ENCODE data around the gene IKZF2.

IKZF2 gene

GRCh38 chr2:213085538-213085937, 65.9 kb downstream of the IKZF2 start:
- Histone ChIP-seq H3K4me2 (no peak overlapping the region), H3K79me2 (ENCODE audit: insufficient read depth, low read depth) (no peaks in the 10 kb centered on the region)

DNA sequence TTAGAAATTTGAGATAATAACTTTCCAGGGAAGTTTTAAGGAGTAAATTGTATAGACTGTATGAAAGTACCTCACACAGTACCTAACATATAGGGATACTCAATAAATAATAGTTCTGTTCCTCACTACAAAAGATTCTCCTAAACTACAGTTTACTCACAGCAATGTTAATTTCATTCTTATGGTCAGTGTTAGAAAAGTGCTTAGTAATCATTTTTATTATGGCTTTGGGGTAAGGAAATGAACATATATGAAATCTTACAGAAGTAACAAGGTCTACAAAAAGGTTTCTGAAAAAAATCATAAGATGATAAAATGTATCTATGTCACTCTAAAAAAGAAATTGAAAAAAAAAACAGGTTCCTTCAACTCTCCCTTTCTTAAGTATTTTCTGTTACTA, 67.2 kb downstream of the IKZF2 start:
- Histone ChIP-seq H3K9ac (no peak overlapping the region), H4K20me1 (ENCODE audit: insufficient read depth) (no peaks in the 10 kb centered on the region), H3K4me3 (IDR thresholded peaks at IDR 0.05; ENCODE audit: insufficient read depth, low read depth, low read length) (no peak overlapping the region), H2AFZ (ENCODE audit: low read depth) (no peak overlapping the region), H3K36me3 (ENCODE audit: insufficient read depth) (no peaks in the 10 kb centered on the region), H3K27ac (no peak overlapping the region), H3K79me2 (ENCODE audit: insufficient read depth, low read depth) (no peaks in the 10 kb centered on the region), H3K27me3 (ENCODE audit: insufficient read depth, low read depth) (no peaks in the 10 kb centered on the region), H3K4me2 (no peak overlapping the region), H3K4me1 (ENCODE audit: low read depth, poor library complexity, severe bottlenecking) (no peaks in the 10 kb centered on the region)
- TF ChIP-seq, protein P1, sequence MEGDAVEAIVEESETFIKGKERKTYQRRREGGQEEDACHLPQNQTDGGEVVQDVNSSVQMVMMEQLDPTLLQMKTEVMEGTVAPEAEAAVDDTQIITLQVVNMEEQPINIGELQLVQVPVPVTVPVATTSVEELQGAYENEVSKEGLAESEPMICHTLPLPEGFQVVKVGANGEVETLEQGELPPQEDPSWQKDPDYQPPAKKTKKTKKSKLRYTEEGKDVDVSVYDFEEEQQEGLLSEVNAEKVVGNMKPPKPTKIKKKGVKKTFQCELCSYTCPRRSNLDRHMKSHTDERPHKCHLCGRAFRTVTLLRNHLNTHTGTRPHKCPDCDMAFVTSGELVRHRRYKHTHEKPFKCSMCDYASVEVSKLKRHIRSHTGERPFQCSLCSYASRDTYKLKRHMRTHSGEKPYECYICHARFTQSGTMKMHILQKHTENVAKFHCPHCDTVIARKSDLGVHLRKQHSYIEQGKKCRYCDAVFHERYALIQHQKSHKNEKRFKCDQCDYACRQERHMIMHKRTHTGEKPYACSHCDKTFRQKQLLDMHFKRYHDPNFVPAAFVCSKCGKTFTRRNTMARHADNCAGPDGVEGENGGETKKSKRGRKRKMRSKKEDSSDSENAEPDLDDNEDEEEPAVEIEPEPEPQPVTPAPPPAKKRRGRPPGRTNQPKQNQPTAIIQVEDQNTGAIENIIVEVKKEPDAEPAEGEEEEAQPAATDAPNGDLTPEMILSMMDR (conservative IDR thresholded peaks at IDR 0.05; ENCODE audit: low read depth, low read length): no peak

More at GRCh38 chr2:213085538-213085937, 65.9 kb downstream of the IKZF2 start:
- no peaks in the 10 kb centered on the region for H3K36me3 ChIP-seq (ENCODE audit: insufficient read depth)
- no peak overlapping the region for H2AFZ ChIP-seq (ENCODE audit: low read depth)
- TF ChIP-seq, protein P1 (conservative IDR thresholded peaks at IDR 0.05; ENCODE audit: low read depth, low read length): no peak
- H3K4me1 ChIP-seq (ENCODE audit: low read depth, poor library complexity, severe bottlenecking): no peaks in the 10 kb centered on the region
- H3K27me3 ChIP-seq (ENCODE audit: insufficient read depth, low read depth): no peaks in the 10 kb centered on the region
- H4K20me1 ChIP-seq (ENCODE audit: insufficient read depth): no peaks in the 10 kb centered on the region
- no peak overlapping the region for H3K9ac ChIP-seq
- no peak overlapping the region for H3K4me3 ChIP-seq (IDR thresholded peaks at IDR 0.05; ENCODE audit: insufficient read depth, low read depth, low read length)
- H3K27ac ChIP-seq: no peak overlapping the region

GRCh38 chr2:213080969-213081617, 70.3 kb downstream of the IKZF2 start:
- Histone ChIP-seq H3K27ac (no peak overlapping the region), H3K36me3 (ENCODE audit: insufficient read depth) (no peaks in the 10 kb centered on the region), H3K27me3 (ENCODE audit: insufficient read depth, low read depth) (no peaks in the 10 kb centered on the region), H3K9ac (no peak overlapping the region), H4K20me1 (ENCODE audit: insufficient read depth) (no peaks in the 10 kb centered on the region), H3K4me2 (no peak overlapping the region), H3K4me1 (ENCODE audit: low read depth, poor library complexity, severe bottlenecking) (no peaks in the 10 kb centered on the region), H2AFZ (ENCODE audit: low read depth) (no peak overlapping the region), H3K4me3 (IDR thresholded peaks at IDR 0.05; ENCODE audit: insufficient read depth, low read depth, low read length) (no peak overlapping the region), H3K79me2 (ENCODE audit: insufficient read depth, low read depth) (no peaks in the 10 kb centered on the region)
- TF ChIP-seq, protein P1 (conservative IDR thresholded peaks at IDR 0.05; ENCODE audit: low read depth, low read length): no peak

DNA sequence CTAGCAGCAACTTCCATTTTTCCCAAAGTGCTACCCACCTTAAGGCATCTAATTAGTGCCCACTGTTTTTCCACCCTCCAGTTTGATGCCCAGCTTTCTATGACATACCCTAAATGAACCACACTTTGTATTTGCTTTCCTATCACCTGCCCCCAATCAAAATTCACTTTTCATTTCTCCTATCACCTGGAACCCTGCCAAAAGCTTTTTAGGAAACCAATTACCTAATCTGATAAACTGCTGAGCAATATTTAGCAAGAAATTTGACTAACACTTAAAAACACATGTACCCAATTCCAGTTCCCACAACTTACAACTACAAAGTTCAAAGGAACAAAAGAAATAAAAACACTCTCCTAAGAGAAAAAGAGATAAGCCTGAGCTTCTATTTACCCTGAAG, 71.7 kb downstream of the IKZF2 start:
- Histone ChIP-seq H3K9ac (no peak overlapping the region), H3K27ac (no peak overlapping the region), H3K4me1 (ENCODE audit: low read depth, poor library complexity, severe bottlenecking) (no peaks in the 10 kb centered on the region), H3K79me2 (ENCODE audit: insufficient read depth, low read depth) (no peaks in the 10 kb centered on the region), H4K20me1 (ENCODE audit: insufficient read depth) (no peaks in the 10 kb centered on the region), H3K4me3 (IDR thresholded peaks at IDR 0.05; ENCODE audit: insufficient read depth, low read depth, low read length) (no peak overlapping the region), H3K36me3 (ENCODE audit: insufficient read depth) (no peaks in the 10 kb centered on the region), H3K4me2 (no peak overlapping the region), H2AFZ (ENCODE audit: low read depth) (no peak overlapping the region), H3K27me3 (ENCODE audit: insufficient read depth, low read depth) (no peaks in the 10 kb centered on the region)
- TF ChIP-seq, protein P1 (conservative IDR thresholded peaks at IDR 0.05; ENCODE audit: low read depth, low read length): no peak
